ENCODE measurements around the gene WSCD1. TPM values are rescaled to one million over a fixed set of nuclear protein-coding genes. Genes with fewer than 3 reads are reported as not detected.

Gene WSCD1
- polyA plus RNA-seq, 3 donors = 1.2 to 1.9 (median 1.3) TPM

DNA sequence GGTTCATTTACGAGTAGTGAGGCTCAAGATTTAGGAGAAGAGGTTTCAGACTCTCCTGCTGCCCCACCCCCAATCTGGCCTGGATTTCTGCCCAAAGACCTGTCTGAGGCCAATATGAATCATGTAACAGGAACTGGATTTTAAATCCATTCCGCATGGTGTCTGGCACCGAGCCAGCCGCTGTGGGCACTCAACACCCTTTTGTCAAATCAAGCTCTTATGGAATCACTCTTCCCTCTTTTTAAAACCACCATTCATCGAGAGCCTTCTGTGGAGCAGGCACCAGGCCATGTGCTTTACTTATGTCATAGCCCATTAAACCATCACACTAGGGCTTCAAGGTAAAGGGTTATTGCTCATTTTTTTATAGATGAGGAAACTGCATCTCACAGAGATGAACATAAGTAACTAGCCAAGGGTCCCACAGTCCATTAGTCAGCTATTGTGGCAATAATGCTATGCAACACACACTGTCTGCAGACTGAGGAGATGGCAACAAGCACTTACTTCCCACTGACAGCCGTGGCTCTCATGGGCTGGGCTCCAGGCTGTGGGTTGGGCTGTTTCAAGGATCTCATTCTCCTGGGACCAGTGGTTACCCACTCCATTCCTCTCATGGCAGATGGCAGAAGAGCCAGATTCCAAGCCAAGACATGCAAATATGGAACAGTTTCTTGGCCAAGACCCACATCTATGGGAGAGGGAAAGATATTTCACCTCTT is 93.6 kb downstream of the WSCD1 start:
- H3K27ac ChIP-seq (ENCODE audit: low read depth, low read length) = no peak overlapping the region
- 47 to 67% (median 53%) methylated on average over 6 of the region's 6 CpGs for WGBS, 3 donors

DNA sequence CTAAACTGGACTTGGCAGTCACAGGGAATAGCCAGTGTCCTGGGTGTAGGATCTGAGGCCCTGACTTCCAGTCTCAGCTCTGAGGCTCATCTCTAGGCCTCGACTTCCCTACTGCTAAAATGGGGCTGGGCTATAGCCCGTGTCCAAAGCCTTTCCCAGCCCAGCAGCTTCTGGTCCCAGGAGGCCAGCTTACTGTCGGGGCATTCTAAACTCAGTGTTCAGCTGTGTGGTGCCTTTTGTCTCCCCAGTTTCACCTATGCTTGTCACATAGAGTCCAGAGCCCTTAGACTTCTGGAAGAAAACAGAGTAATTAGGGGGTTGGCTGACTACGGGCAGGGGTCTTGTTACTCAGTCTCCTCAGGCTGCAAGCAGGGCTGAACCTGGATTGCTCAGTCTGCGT is 94.8 kb downstream of the WSCD1 start:
- H3K27ac ChIP-seq (ENCODE audit: low read depth, low read length) = no peak overlapping the region
- WGBS, 3 donors = 72 to 86% (median 84%) methylated on average over 5 of the region's 5 CpGs

DNA sequence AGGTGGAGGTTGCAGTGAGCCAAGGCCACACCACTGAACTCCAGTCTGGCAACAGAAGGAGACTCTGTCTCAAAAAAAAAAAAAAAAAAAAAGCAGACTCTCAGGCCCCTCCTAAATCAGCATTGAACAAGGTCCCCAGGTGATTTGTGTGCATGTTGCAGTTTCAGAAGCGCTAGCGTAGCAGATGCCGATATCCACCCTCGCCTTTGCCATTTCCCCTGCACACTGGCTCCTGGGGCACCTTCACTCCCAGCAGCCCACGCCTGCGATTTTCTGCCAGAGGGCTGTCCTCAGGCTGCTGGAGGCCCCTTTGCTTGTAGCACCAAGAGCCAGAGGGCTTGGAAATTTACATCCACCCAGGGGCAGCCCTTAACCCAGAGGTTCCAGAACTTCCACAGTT is 95.6 kb downstream of the WSCD1 start:
- H3K27ac ChIP-seq (ENCODE audit: low read depth, low read length) = no peak overlapping the region
- 74 to 87% (median 82%) methylated on average over 6 of the region's 6 CpGs for WGBS, 3 donors

DNA sequence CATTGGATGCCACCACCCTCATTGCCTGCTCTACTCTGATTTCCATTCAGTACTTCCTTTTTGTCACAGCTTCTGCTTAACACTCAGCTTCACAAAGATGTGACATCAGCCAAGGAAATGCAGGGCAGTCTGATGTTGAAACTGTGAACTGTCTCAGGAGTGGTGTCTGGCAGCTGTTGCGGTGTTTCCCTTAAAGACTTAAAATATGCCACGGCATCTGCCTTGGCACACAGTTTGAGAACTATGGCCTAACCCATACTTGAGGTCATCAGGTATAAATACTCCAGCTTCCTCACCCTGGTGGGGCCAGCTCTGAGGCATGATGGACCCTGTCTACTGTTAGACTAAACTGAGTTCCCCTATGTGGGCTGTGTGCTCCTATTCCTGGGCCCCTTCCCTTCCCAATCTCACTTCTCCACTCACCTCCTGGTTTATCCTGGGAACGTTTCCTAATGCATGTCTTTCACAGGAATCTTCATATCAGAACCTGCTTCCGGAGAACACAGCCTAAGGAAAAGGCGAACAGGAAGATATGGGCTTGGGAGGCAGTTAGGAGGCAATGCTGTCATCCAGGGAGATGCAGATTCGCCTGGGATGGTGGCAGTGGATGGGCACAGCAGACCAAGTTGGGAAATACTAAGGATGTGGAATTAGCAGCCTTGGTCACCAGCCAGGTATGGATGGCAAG is 96.5 kb downstream of the WSCD1 start:
- whole genome bisulfite sequencing, 3 donors = 53 to 57% (median 56%) methylated on average over 6 of the region's 6 CpGs
- no peak overlapping the region for H3K27ac ChIP-seq (ENCODE audit: low read depth, low read length)

DNA sequence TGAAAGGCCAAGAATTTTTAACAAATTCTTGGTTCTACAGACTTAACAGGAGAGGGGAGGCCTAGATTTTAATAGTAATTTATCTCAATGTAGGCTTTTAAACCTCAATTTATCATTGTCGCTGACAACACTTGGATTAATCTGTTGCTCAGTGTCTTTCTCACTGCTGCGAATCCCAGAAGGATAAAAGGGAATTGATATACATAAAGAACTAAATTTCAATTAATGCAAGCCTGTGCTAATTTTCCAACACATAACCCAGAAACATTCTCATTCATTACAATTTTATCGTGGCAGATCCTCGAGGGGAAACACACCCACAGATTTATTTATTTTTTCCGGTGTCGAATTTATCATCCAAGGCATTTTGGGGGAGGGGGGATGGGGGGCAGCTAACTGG is 98.1 kb downstream of the WSCD1 start:
- 55 to 74% (median 59%) methylated on average over 6 of the region's 6 CpGs for WGBS, 3 donors

DNA sequence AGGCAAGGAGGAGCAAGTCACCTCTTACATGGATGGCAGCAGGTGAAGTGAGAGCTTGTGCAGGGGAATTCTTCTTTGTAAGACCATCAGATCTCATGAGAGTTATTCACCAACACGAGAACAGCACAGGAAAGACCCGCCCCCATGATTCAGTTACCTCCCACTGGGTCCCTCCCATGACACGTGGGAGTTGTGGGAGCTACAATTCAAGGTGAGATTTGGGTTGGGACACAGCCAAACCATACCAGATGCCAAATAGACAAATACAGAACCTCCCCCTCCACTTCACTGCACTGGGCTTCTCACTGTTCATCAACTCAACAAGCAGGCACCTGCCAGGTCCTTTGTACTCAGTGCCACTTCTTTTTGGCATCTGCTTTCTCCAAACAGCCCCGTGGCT is 100.2 kb downstream of the WSCD1 start:
- WGBS, 3 donors = 64 to 71% (median 67%) methylated on average over 4 of the region's 4 CpGs
- no peak overlapping the region for H3K27ac ChIP-seq (ENCODE audit: low read depth, low read length)

More for the DNA sequence above, 98.1 kb downstream of the WSCD1 start:
- no peak overlapping the region for H3K27ac ChIP-seq (ENCODE audit: low read depth, low read length)

DNA sequence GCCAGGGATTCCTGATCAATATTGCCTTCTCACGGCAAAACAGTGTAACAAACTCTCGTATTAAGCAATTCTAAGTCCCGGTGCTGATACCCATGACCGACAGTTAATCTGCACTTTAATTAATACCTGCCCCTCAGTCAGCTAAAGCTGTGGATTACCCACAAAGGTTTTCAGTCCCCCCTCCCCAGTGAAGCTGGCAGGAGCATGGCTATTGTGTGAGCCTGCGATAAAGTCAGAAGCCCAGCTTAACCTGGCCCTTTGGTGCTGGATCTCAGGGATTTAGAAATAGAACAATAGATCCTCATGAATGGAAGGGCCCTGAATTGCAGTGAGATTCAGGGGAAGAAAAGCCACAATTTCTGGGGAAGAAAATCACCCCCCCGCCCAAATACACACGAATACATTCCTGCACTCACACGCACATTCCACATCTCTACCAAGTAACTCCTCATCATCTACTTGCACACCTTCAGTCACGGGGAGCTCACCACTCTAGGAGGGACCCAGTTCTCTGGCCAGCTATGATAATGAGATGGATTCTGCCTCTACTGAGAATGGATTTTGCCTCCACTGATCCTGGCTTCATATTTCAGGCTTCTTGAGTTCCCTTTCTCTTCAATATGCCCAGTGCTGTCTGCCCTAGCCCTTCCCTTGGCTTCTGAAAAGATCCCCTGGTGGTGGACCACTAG is 102.6 kb downstream of the WSCD1 start:
- no peak overlapping the region for H3K27ac ChIP-seq (ENCODE audit: low read depth, low read length)
- 48 to 83% (median 76%) methylated on average over 9 of the region's 9 CpGs for WGBS, 3 donors

DNA sequence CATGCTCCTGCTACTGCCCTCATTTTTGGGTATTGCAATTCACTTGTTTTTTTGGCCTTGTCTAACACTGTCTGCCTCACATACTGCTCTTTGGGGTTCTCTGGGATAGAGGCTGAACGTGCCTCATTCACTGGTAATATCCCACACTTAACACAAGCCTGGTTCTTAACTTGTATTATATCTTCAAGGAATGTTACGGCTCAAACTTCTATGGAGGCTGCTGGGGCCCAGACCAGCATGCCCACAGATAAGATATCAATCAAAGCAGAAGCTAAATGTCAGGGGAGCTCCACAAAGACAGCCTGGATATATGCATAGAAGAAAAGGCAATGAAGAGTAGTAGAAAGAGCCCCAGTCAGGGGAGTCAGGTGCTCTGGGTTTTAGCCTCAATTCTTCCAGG is 103.5 kb downstream of the WSCD1 start:
- 68 to 87% (median 81%) methylated on average over 2 of the region's 2 CpGs for WGBS, 3 donors
- H3K27ac ChIP-seq (ENCODE audit: low read depth, low read length) = no peak overlapping the region

Measured in adipose tissue (tissue), 3 donors.